RWPE2 (cell line): ENCODE measurements around the gene KNDC1.
A peak's percentile ranks its signal among the peaks of the same experiment; 100 is the strongest.

ENCODE experiments used
- ATAC-seq: fragments of 200-7000 bp; cut with Tn5 transposase; 3 replicates; pipeline ENCODE4 v1.9.1; 2021; ENCODE audit warnings: low read depth
- DNase-seq: peaks from one replicate; pipeline ENCODE4 v3.0.0-alpha.2; 2020; ENCODE audit warnings: low spot score
- H3K27ac ChIP-seq: fragments of 450-650 bp; 2 replicates; pipeline ENCODE4 v1.5.1; 2017; ENCODE audit warnings: mild to moderate bottlenecking; ENCODE audit not compliant: poor library complexity, severe bottlenecking
- H3K27me3 ChIP-seq: fragments of 250-450 bp; sonication (Bioruptor Pico); 2 replicates; pipeline ENCODE4 v1.5.1; 2021; ENCODE audit warnings: mild to moderate bottlenecking, moderate library complexity; ENCODE audit not compliant: insufficient read depth, poor library complexity, severe bottlenecking
- H3K36me3 ChIP-seq: fragments of 250-450 bp; sonication (Bioruptor Pico); 2 replicates; pipeline ENCODE4 v1.5.1; 2020; ENCODE audit warnings: low read depth, mild to moderate bottlenecking, moderate library complexity
- H3K4me1 ChIP-seq: fragments of 250-450 bp; sonication (Bioruptor Pico); 2 replicates; pipeline ENCODE4 v1.5.1; 2021; ENCODE audit warnings: mild to moderate bottlenecking, moderate library complexity; ENCODE audit not compliant: insufficient read depth, poor library complexity, severe bottlenecking
- H3K4me3 ChIP-seq: fragments of 250-450 bp; sonication (Bioruptor Pico); 2 replicates; pipeline ENCODE4 v1.5.1; 2021; ENCODE audit warnings: mild to moderate bottlenecking, moderate library complexity; ENCODE audit not compliant: severe bottlenecking
- H3K9me3 ChIP-seq: fragments of 250-450 bp; sonication (Bioruptor Pico); 2 replicates; pipeline ENCODE4 v1.5.1; 2021; ENCODE audit warnings: mild to moderate bottlenecking, moderate library complexity; ENCODE audit not compliant: severe bottlenecking
- CTCF ChIP-seq: fragments of 450-650 bp; IDR thresholded peaks from one replicate; pipeline ENCODE4 v1.5.1; 2017; ENCODE audit warnings: mild to moderate bottlenecking, moderate library complexity; ENCODE audit not compliant: poor library complexity, severe bottlenecking

The KNDC1 gene

GRCh38 chr10:133272964-133273420 lies 113.0 kb downstream of the KNDC1 start:
- no peak for ATAC-seq
- no peaks in the 10 kb centered on the region for H3K27me3 ChIP-seq
- DNase-seq, result no peak
- no peaks in the 10 kb centered on the region for H3K9me3 ChIP-seq
- H3K4me1 ChIP-seq, result peaks cover 25% of the 10 kb centered on the region
- peaks cover 20% of the 10 kb centered on the region for H3K36me3 ChIP-seq
- TF ChIP-seq CTCF, result no peak
- no peak overlapping the region for H3K4me3 ChIP-seq
- H3K27ac ChIP-seq, result no peak overlapping the region

- Histone ChIP-seq H3K36me3 (peaks cover 18% of the 10 kb centered on the region), H3K4me3 (no peak overlapping the region), H3K27ac (no peak overlapping the region), H3K4me1 (peaks cover 31% of the 10 kb centered on the region), H3K9me3 (no peaks in the 10 kb centered on the region), H3K27me3 (no peaks in the 10 kb centered on the region)
- no peak for ATAC-seq
- TF ChIP-seq CTCF, result no peak
- no peak for DNase-seq
Observed at GRCh38 chr10:133273534-133274143, 113.6 kb downstream of the KNDC1 start.

- ATAC-seq, result peak; percentile 40
- Histone ChIP-seq H3K27me3 (no peaks in the 10 kb centered on the region), H3K36me3 (peaks cover 25% of the 10 kb centered on the region), H3K4me1 (peaks cover 42% of the 10 kb centered on the region), H3K4me3 (peak overlapping the region; percentile 43), H3K27ac (peak overlapping the region; percentile 90), H3K9me3 (no peaks in the 10 kb centered on the region)
- TF ChIP-seq CTCF, result no peak
- DNase-seq, result no peak
Observed at GRCh38 chr10:133274751-133275683, 115.0 kb downstream of the KNDC1 start.

GRCh38 chr10:133275684-133276092 lies 115.7 kb downstream of the KNDC1 start:
- Histone ChIP-seq H3K4me1 (peaks cover 42% of the 10 kb centered on the region), H3K4me3 (peak overlapping the region; percentile 43), H3K27me3 (no peaks in the 10 kb centered on the region), H3K27ac (peak overlapping the region; percentile 90), H3K9me3 (no peaks in the 10 kb centered on the region), H3K36me3 (peaks cover 25% of the 10 kb centered on the region)
- no peak for DNase-seq
- TF ChIP-seq CTCF, result no peak
- no peak for ATAC-seq
